WTC11 (cell line): ENCODE results near the gene DEFB126.

Experiments
- ZBTB21 ChIP-seq: sonication (generic); formaldehyde crosslinking; IDR thresholded peaks from 2 replicates; pipeline ENCODE4 v1.8.1; 2023; ENCODE audit warnings: mild to moderate bottlenecking, missing genetic modification reagents, borderline replicate concordance
- TF ChIP-seq, protein P1 (sequence below): fragments of 200-600 bp; IDR thresholded peaks from 2 replicates; pipeline ENCODE4 v1.8.0; 2022; ENCODE audit warnings: antibody characterized with exemption

DNA sequence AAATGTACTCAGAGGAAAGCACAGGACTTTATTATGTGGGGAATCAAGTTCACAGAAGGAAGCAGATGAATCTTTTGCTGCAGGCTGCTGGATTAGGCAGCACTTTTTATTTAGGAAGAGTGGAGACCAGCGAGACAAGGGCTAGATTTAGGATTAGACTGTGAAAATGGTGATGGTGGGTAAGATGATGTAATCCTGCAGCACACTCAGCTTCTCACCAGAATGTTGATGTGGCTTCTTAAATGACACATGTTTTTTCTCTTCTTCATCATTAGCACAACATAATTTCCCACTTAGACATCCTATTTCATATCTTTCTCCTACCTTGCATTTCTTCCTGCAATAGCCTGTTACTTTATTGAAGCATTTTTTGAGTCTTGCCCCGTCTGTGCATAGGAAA is 45.3 kb downstream of the DEFB126 start:
- TF ChIP-seq ZBTB21 (CRISPR knock-in tag) = no peak
- TF ChIP-seq, protein P1, sequence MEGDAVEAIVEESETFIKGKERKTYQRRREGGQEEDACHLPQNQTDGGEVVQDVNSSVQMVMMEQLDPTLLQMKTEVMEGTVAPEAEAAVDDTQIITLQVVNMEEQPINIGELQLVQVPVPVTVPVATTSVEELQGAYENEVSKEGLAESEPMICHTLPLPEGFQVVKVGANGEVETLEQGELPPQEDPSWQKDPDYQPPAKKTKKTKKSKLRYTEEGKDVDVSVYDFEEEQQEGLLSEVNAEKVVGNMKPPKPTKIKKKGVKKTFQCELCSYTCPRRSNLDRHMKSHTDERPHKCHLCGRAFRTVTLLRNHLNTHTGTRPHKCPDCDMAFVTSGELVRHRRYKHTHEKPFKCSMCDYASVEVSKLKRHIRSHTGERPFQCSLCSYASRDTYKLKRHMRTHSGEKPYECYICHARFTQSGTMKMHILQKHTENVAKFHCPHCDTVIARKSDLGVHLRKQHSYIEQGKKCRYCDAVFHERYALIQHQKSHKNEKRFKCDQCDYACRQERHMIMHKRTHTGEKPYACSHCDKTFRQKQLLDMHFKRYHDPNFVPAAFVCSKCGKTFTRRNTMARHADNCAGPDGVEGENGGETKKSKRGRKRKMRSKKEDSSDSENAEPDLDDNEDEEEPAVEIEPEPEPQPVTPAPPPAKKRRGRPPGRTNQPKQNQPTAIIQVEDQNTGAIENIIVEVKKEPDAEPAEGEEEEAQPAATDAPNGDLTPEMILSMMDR = no peak
